SU-DHL-6 (cell line): Measurements from ENCODE around the gene SATB1.

Experiments
- CTCF ChIP-seq: fragments of 200-600 bp; sonication (generic); IDR thresholded peaks from one replicate; pipeline ENCODE4 v1.5.1; 2017; ENCODE audit warnings: antibody characterized with exemption, mild to moderate bottlenecking, low read length, moderate library complexity; ENCODE audit not compliant: insufficient read depth, poor library complexity, severe bottlenecking
- EZH2phosphoT487 ChIP-seq: fragments of 200-600 bp; sonication (generic), shearing (Covaris generic); conservative IDR thresholded peaks from 2 replicates; pipeline ENCODE4 v1.6.1; 2018; ENCODE audit warnings: mild to moderate bottlenecking, antibody characterized with exemption, low read length, moderate library complexity, mixed read lengths

- TF ChIP-seq CTCF (no peak), EZH2phosphoT487 (no peak)
Measured at GRCh38 chr3:18428991-18429745, 4.0 kb upstream of the SATB1 start.
